Mesothelial cell of epicardium (in vitro differentiated cells): ENCODE data around the gene SC5D. TPM values are rescaled to one million over a fixed set of nuclear protein-coding genes. Genes with fewer than 3 reads are reported as not detected.

Experiments
- DNase-seq, 2 experiments: peaks; one replicate each; pipeline ENCODE4 v3.0.0; 2021; ENCODE audit warnings: low spot score in 2 of 2; ENCODE audit not compliant: unreplicated experiment in 2 of 2
- H3K27ac Mint-ChIP-seq: 2 replicates; pipeline ENCODE4 v1.8.0; 2021; ENCODE audit warnings: mixed read lengths
- H3K27me3 Mint-ChIP-seq: 2 replicates; pipeline ENCODE4 v1.8.0; 2021; ENCODE audit warnings: low read depth, mixed read lengths
- H3K36me3 Mint-ChIP-seq: 2 replicates; pipeline ENCODE4 v1.8.0; 2021; ENCODE audit warnings: mixed read lengths
- H3K4me1 Mint-ChIP-seq: 2 replicates; pipeline ENCODE4 v1.8.0; 2021; ENCODE audit warnings: mixed read lengths
- H3K4me3 Mint-ChIP-seq: 2 replicates; pipeline ENCODE4 v1.8.0; 2021; ENCODE audit warnings: mild to moderate bottlenecking, moderate library complexity, mixed read lengths
- H3K9me3 Mint-ChIP-seq: 2 replicates; pipeline ENCODE4 v1.8.0; 2021; ENCODE audit warnings: mixed read lengths
- CTCF ChIP-seq: fragments of 200-600 bp; sonication (generic); IDR thresholded peaks from one replicate; pipeline ENCODE4 v1.5.0; 2021; ENCODE audit warnings: antibody characterized with exemption; ENCODE audit not compliant: unreplicated experiment
- total RNA-seq: library from RNA; stranded (reverse); gene quantifications from 3 replicates; pipeline ENCODE4 v1.2.1, GENCODE V29; 2021

SC5D gene, protein sequence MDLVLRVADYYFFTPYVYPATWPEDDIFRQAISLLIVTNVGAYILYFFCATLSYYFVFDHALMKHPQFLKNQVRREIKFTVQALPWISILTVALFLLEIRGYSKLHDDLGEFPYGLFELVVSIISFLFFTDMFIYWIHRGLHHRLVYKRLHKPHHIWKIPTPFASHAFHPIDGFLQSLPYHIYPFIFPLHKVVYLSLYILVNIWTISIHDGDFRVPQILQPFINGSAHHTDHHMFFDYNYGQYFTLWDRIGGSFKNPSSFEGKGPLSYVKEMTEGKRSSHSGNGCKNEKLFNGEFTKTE
- 48.8 to 54.1 TPM (median 51.4 TPM) in 3 replicates for total RNA-seq

DNA sequence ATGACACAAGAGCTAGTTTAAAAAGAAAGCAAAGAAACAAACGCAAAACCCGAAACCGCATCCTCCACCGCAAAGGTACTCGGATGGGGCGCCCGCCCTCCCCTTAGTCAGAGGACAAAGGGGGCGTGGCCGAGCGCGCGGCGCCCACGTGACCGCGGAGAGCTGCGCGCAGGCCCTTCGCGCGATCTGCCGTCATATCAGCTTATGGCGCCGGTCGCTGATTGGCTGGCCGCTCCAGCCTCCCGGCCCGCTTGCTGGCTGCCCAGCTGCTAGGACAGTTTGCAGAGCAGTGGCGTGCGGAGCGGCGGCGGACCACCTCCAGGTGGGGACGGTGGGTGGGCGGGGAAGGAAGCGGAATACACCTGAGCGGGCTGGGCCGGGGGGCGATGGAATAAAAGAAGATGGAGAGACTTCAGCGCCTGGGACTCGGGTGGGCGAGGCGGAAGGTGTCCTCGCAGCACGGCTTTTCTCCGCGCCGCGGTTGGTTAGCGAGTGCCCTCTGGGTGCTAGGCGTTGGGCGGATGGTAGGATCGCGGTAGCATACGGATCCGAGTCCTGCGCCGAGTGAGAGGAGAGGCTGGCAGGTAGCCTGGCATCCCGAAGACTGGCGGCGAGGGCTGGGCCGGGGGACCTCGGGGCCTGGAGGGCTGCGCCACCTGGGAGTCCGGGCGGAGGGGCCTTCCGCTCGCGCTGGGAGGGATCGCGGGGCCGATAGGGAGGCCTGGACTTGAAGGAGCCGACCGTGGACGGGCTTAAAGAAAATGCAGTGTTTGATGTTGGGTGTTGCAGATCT lies at the start of gene SC5D:
TSS of gene SC5D (plus strand) at position 277 of the 793 bp plus-strand sequence. CDS start 10,605 bp downstream, outside the sequence.
- Mint-ChIP-seq H3K36me3 (peaks cover 10% of the 10 kb centered on the region), H3K9me3 (no peaks in the 10 kb centered on the region), H3K4me3 (peak within 1 kb of the TSS; percentile 89), H3K27me3 (no peaks in the 10 kb centered on the region), H3K4me1 (peaks cover 42% of the 10 kb centered on the region), H3K27ac (peak within 1 kb of the TSS; percentile 96)
- TF ChIP-seq CTCF: no peak
- DNase-seq: peak; percentile 93 to 95

GRCh38 chr11:121244884-121245283 lies 47.7 kb upstream of the SC5D start:
- H3K27ac Mint-ChIP-seq: no peak overlapping the region
- no peak for DNase-seq
- H3K9me3 Mint-ChIP-seq: no peaks in the 10 kb centered on the region

DNA sequence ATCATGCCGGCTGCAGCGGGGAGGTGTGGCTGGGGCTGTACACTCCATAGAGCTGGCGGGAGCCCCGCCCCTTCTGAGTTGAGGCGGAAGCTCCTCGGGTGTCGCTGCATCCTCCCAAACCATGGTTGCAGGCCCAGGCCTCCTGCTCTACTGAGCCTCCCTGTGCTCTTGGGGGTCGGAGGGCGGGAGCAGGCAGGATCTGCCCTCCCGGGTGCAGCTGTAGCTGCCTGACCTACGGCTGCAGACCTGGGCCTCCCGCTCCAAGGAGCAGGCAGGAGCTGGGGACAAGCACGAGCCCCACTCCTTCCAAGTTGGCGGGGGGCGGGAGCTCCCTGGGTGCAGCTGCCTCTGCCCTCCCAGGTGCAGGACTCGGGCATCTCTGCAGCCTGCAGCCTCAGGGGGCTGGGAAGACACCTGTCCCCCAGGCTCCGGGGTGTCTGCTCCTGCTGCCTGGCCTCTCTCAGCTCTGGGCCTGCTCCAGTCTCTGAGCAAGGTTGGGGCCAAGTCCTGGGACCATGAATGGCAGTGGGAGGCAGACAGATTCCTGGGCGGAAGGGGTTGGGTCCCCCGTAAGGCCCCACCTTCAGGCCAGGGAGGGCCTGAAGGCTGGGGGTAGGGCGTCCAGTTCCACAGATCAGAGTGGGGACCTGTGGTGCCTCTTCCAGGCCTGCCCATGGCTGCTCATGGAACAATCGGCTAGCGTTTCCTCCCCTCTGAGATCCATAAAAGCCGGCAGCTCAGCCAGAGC lies 46.4 kb upstream of the SC5D start:
- Mint-ChIP-seq H3K27ac (no peak overlapping the region), H3K4me1 (peaks cover 7% of the 10 kb centered on the region), H3K4me3 (no peak overlapping the region), H3K9me3 (no peaks in the 10 kb centered on the region), H3K36me3 (no peaks in the 10 kb centered on the region), H3K27me3 (no peaks in the 10 kb centered on the region)
- no peak for DNase-seq
- TF ChIP-seq CTCF: no peak

More at GRCh38 chr11:121244884-121245283, 47.7 kb upstream of the SC5D start:
- H3K4me1 Mint-ChIP-seq: peaks cover 15% of the 10 kb centered on the region
- TF ChIP-seq CTCF: no peak
- no peak overlapping the region for H3K4me3 Mint-ChIP-seq
- H3K27me3 Mint-ChIP-seq: no peaks in the 10 kb centered on the region
- H3K36me3 Mint-ChIP-seq: no peaks in the 10 kb centered on the region

GRCh38 chr11:121246769-121247035 lies 45.9 kb upstream of the SC5D start:
- Mint-ChIP-seq H3K4me3 (no peak overlapping the region), H3K27ac (no peak overlapping the region), H3K4me1 (peaks cover 8% of the 10 kb centered on the region), H3K9me3 (no peaks in the 10 kb centered on the region), H3K36me3 (no peaks in the 10 kb centered on the region), H3K27me3 (no peaks in the 10 kb centered on the region)
- TF ChIP-seq CTCF: no peak
- DNase-seq: no peak

- Mint-ChIP-seq H3K9me3 (no peaks in the 10 kb centered on the region), H3K27ac (no peak overlapping the region), H3K36me3 (no peaks in the 10 kb centered on the region), H3K4me3 (no peak overlapping the region), H3K4me1 (peaks cover 8% of the 10 kb centered on the region), H3K27me3 (no peaks in the 10 kb centered on the region)
- no peak for DNase-seq
- no peak for TF ChIP-seq CTCF
Measured at GRCh38 chr11:121248496-121248895, 44.1 kb upstream of the SC5D start.
